Activated CD8-positive, alpha-beta T cell treated with anti-CD3 and anti-CD28 coated beads for 36 hours (primary cell): ENCODE measurements around the gene DCTN3. TPM values are rescaled to one million over a fixed set of nuclear protein-coding genes. Genes with fewer than 3 reads are reported as not detected.

Source experiments
- ATAC-seq: fragments of 200-7000 bp; cut with Tn5 transposase; one replicate; pipeline ENCODE4 v1.10.0; 2021; ENCODE audit warnings: mild to moderate bottlenecking, moderate library complexity
- CTCF ChIA-PET: fragments of 350-600 bp; sonication (Branson Sonifier 250); formaldehyde crosslinking; loops from one replicate; lab custom pipeline; 2021; ENCODE audit warnings: antibody characterized with exemption; lab: Charles Lee
- POLR2A ChIA-PET: fragments of 350-600 bp; sonication (Branson Sonifier 250); formaldehyde crosslinking; loops from one replicate; lab custom pipeline; 2021; ENCODE audit warnings: antibody characterized with exemption; lab: Charles Lee
- DNase-seq: peaks from one replicate; pipeline ENCODE4 v3.0.0-alpha.2; 2020
- H3K27ac Mint-ChIP-seq: one replicate; pipeline ENCODE4 v1.8.0; 2021; ENCODE audit warnings: mild to moderate bottlenecking, mixed read lengths
- H3K27me3 Mint-ChIP-seq: one replicate; pipeline ENCODE4 v1.8.0; 2021; ENCODE audit warnings: mixed read lengths
- H3K36me3 Mint-ChIP-seq: one replicate; pipeline ENCODE4 v1.8.0; 2021; ENCODE audit warnings: low read depth, mixed read lengths
- H3K4me1 Mint-ChIP-seq: one replicate; pipeline ENCODE4 v1.8.0; 2021; ENCODE audit warnings: low read depth, mixed read lengths
- H3K4me3 Mint-ChIP-seq: one replicate; pipeline ENCODE4 v1.8.0; 2021; ENCODE audit warnings: mild to moderate bottlenecking, moderate library complexity, mixed read lengths
- H3K9me3 Mint-ChIP-seq: one replicate; pipeline ENCODE4 v1.8.0; 2021; ENCODE audit warnings: mixed read lengths
- CTCF ChIP-seq: fragments of 200-600 bp; IDR thresholded peaks from one replicate; pipeline ENCODE4 v1.8.0; 2022; ENCODE audit warnings: antibody characterized with exemption, mild to moderate bottlenecking
- intact Hi-C: fragments of 100-400 bp; cut with micrococcal nuclease; formaldehyde crosslinking; loops from one replicate; pipeline ENCODE4 v1.10.0; 2022
- total RNA-seq, 2 experiments: library from RNA; stranded (reverse); gene quantifications; one replicate each; pipeline ENCODE4 v1.2.3, GENCODE V29; 2021

The DCTN3 gene
- total RNA-seq, 2 experiments from 2014 or later, result 52.7 to 61.0 TPM

- Mint-ChIP-seq H3K4me1 (peaks cover 30% of the 10 kb centered on the region), H3K27ac (no peak overlapping the region), H3K36me3 (peaks cover 11% of the 10 kb centered on the region), H3K9me3 (no peaks in the 10 kb centered on the region), H3K4me3 (no peak overlapping the region), H3K27me3 (no peaks in the 10 kb centered on the region)
- no peak for TF ChIP-seq CTCF
- ChIA-PET CTCF (interaction anchor here (1.2 to 8.3 kb wide), 4 partner anchors 11 to 68 kb away, joined by 4 to 142 read pairs (median 4); partner anchors contain the start of gene SIGMAR1), POLR2A (interaction anchor here (0.6 to 1.6 kb wide), 5 partner anchors 11 to 31 kb away, joined by 3 to 5 read pairs (median 4); partner anchors contain the start of gene GALT)
- ATAC-seq, result no peak
- DNase-seq, result no peak
- intact Hi-C loops, result no loop called here
Observed at GRCh38 chr9:34615132-34615531, 5.2 kb downstream of the DCTN3 start.

GRCh38 chr9:34612788-34613390 is 7.4 kb downstream of the DCTN3 start:
- POLR2A ChIA-PET, result interaction anchor here (0.9 to 2.2 kb wide), 6 partner anchors 9 to 33 kb away, joined by 3 to 35 read pairs (median 4); partner anchors contain the start of genes GALT and SIGMAR1
- TF ChIP-seq CTCF, result peak; percentile 76

DNA sequence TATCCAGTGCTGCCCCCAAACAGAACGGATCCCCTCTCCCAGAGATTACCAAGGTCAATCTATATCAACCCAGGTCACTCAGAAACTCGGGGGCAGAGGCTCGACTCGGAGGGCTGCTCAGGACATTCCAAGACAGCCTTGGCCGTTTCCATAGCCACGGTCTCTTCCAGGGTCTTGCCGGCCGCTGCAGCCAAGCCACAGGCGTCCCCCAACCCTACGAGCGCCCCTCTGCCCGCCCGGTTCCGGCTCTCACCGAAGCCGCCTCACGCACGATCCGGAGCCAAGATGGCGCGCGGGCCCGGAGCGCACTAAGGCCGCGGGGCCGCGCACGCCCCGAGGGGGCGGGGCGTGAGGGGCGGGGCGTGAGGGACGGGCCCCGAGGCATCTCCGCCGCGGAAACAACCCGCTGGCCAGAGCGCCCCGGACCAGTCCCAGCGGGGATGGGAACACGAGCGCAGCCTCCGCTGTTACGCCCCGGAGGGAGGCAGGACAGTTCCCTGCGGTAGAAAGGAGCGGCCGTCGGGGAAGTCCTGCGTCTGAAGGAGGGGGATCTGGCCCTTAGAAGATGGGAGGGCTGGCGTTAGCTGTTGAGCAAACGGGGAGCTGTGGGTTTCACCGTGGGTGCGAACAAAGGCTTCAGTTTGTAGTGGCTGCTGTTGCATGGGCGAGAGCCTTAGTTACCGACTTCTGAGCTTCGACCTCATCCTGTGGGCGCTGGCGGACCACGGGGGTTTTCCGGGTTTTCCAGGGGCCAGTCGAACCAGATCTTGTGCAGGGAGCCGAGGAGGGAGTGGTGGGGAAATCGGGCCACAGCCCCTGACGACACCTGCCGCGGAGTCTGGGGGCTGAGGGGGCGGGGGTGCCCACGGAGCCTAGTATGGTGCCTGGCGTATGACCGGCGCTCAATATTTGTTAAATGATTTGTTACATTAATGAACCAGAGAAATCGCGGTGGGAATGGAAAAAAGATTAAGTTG is 8.2 kb downstream of the DCTN3 start, which contains the start of gene RPP25L:
Gene RPP25L (minus strand): TSS at position 287 of the 977 bp plus-strand sequence. CDS start 801 bp downstream, outside the sequence.
- H3K27me3 Mint-ChIP-seq, result no peaks in the 10 kb centered on the region
- H3K4me1 Mint-ChIP-seq, result peaks cover 20% of the 10 kb centered on the region
- peaks cover 17% of the 10 kb centered on the region for H3K36me3 Mint-ChIP-seq
- intact Hi-C loops, result loop anchor here (2.0 kb wide), 1 partner anchor 23 kb away; no protein-coding TSS in a partner anchor
- TF ChIP-seq CTCF, result no peak
- POLR2A ChIA-PET, result interaction anchor here (1.0 to 2.2 kb wide), 4 partner anchors 9 to 34 kb away, joined by 4 to 35 read pairs (median 4); partner anchors contain the start of genes DCTN3, GALT and SIGMAR1
- DNase-seq (peak; percentile 86), ATAC-seq (peak; percentile 97)
- H3K9me3 Mint-ChIP-seq, result no peaks in the 10 kb centered on the region
- H3K4me3 Mint-ChIP-seq, result peak within 1 kb of the TSS; percentile 87
- CTCF ChIA-PET, result interaction anchor here (0.9 to 8.3 kb wide), 9 partner anchors 8 to 235 kb away, joined by 3 to 142 read pairs (median 7); partner anchors contain the start of genes DCTN3, GALT, MYORG and SIGMAR1
- peak within 1 kb of the TSS; percentile 92 for H3K27ac Mint-ChIP-seq

More at GRCh38 chr9:34612788-34613390, 7.4 kb downstream of the DCTN3 start:
- no peaks in the 10 kb centered on the region for H3K9me3 Mint-ChIP-seq
- ATAC-seq, result peak; percentile 40
- peak; percentile 81 for DNase-seq
- intact Hi-C loops, result loop anchor here (2.0 kb wide), 1 partner anchor 22 kb away; no protein-coding TSS in a partner anchor
- H3K4me3 Mint-ChIP-seq, result peak overlapping the region; percentile 87
- H3K4me1 Mint-ChIP-seq, result peaks cover 20% of the 10 kb centered on the region
- CTCF ChIA-PET, result interaction anchor here (0.7 to 8.3 kb wide), 14 partner anchors 8 to 90 kb away, joined by 3 to 142 read pairs (median 6); partner anchors contain the start of genes DCTN3, GALT and SIGMAR1
- no peaks in the 10 kb centered on the region for H3K27me3 Mint-ChIP-seq
- H3K27ac Mint-ChIP-seq, result peak overlapping the region; percentile 92
- peaks cover 17% of the 10 kb centered on the region for H3K36me3 Mint-ChIP-seq

DNA sequence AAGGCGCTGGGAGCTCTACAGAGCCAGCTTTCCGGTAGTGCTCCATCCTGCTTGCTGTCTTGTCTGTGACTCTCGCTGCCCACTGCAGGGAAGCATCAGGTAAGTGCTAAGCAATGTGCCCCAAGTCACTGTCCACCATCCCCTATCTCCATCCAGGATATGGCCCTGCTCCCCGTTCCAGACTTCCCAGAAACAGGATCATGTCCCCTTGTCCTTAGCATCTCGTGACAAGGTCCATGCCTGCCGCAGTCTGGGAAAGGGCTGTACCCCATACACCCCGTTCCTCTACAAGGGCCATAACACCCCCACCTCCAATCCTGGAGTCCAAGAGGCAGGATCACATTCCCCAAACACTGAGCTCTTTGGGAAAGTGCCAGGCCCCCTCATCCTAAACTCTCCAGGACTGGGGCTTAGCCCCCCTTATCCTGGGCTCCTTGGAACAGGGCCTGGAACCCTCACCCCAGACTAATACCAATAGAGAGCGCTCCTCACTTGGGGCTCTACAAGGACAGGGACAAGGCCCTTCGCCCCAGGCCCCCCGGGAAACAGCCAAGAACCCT is 9.0 kb downstream of the DCTN3 start:
- DNase-seq, result no peak
- peaks cover 20% of the 10 kb centered on the region for H3K4me1 Mint-ChIP-seq
- no peak for TF ChIP-seq CTCF
- ChIA-PET CTCF (interaction anchor here (0.6 to 8.3 kb wide), 10 partner anchors 9 to 461 kb away, joined by 3 to 142 read pairs (median 6); partner anchors contain the start of genes DCTN3, GALT, MYORG and SIGMAR1), POLR2A (interaction anchor here (1.0 to 2.2 kb wide), 4 partner anchors 9 to 155 kb away, joined by 4 to 35 read pairs (median 4); partner anchors contain the start of genes DCTN3 and SIGMAR1)
- peak overlapping the region; percentile 92 for H3K27ac Mint-ChIP-seq
- no peaks in the 10 kb centered on the region for H3K27me3 Mint-ChIP-seq
- H3K9me3 Mint-ChIP-seq, result no peaks in the 10 kb centered on the region
- intact Hi-C loops, result no loop called here
- ATAC-seq, result peak; percentile 9
- peaks cover 17% of the 10 kb centered on the region for H3K36me3 Mint-ChIP-seq
- peak overlapping the region; percentile 87 for H3K4me3 Mint-ChIP-seq
